GM23338 (cell line): ENCODE results near the gene CYBA. TPM values are rescaled to one million over a fixed set of nuclear protein-coding genes. Genes with fewer than 3 reads are reported as not detected.

Experiments
- ATAC-seq: fragments of 200-7000 bp; cut with Tn5 transposase; 3 replicates; pipeline ENCODE4 v1.9.1; 2020
- DNase-seq: peaks from one replicate; pipeline ENCODE4 v3.0.0-alpha.2; 2015; ENCODE audit warnings: low spot score
- H2AFZ ChIP-seq: fragments of 200-600 bp; sonication (generic); 2 replicates; pipeline ENCODE4 v1.8.0; 2016; ENCODE audit warnings: antibody characterized with exemption, mild to moderate bottlenecking, moderate library complexity
- H3F3A ChIP-seq: fragments of 200-600 bp; sonication (generic); replicated peaks from 2 replicates; pipeline ENCODE4 v1.8.0; 2017; ENCODE audit warnings: antibody characterized with exemption, mixed run types, low read depth
- H3K27ac ChIP-seq: fragments of 200-600 bp; sonication (generic); 2 replicates; pipeline ENCODE4 v1.6.1; 2016; ENCODE audit warnings: low read depth
- H3K27me3 ChIP-seq: fragments of 200-600 bp; sonication (generic); 2 replicates; pipeline ENCODE4 v1.8.0; 2016; ENCODE audit warnings: mild to moderate bottlenecking, mixed run types, moderate library complexity; ENCODE audit not compliant: insufficient read depth
- H3K36me3 ChIP-seq: fragments of 200-600 bp; sonication (generic); 2 replicates; pipeline ENCODE4 v1.8.0; 2016; ENCODE audit warnings: mild to moderate bottlenecking; ENCODE audit not compliant: insufficient read depth
- H3K4me1 ChIP-seq: fragments of 200-600 bp; sonication (generic); 2 replicates; pipeline ENCODE4 v1.8.0; 2016; ENCODE audit warnings: mild to moderate bottlenecking, moderate library complexity; ENCODE audit not compliant: insufficient read depth
- H3K4me2 ChIP-seq: fragments of 200-600 bp; sonication (generic); 2 replicates; pipeline ENCODE4 v1.7.1; 2017; ENCODE audit warnings: mixed run types
- H3K4me3 ChIP-seq: fragments of 200-600 bp; sonication (generic); 2 replicates; pipeline ENCODE4 v1.6.1; 2016; ENCODE audit warnings: mixed run types
- H3K79me2 ChIP-seq: fragments of 200-600 bp; sonication (generic); replicated peaks from 2 replicates; pipeline ENCODE4 v1.8.0; 2017; ENCODE audit warnings: mild to moderate bottlenecking; ENCODE audit not compliant: insufficient read depth
- H3K9me2 ChIP-seq: fragments of 200-600 bp; sonication (generic); 2 replicates; pipeline ENCODE4 v1.8.0; 2017; ENCODE audit not compliant: insufficient read depth
- H4K20me1 ChIP-seq: fragments of 200-600 bp; sonication (generic); replicated peaks from 2 replicates; pipeline ENCODE4 v1.8.0; 2017; ENCODE audit warnings: mild to moderate bottlenecking; ENCODE audit not compliant: insufficient read depth
- H3K27ac Mint-ChIP-seq: 2 replicates; pipeline ENCODE4 v1.8.0; 2020; ENCODE audit warnings: inconsistent platforms, mild to moderate bottlenecking, moderate library complexity, mixed read lengths
- H3K27me3 Mint-ChIP-seq: 3 replicates; pipeline ENCODE4 v1.8.0; 2022; ENCODE audit warnings: low read depth, mild to moderate bottlenecking, moderate library complexity, mixed read lengths, inconsistent platforms; ENCODE audit not compliant: insufficient read depth, poor library complexity
- H3K36me3 Mint-ChIP-seq: 3 replicates; pipeline ENCODE4 v1.8.0; 2021; ENCODE audit warnings: low read depth, mild to moderate bottlenecking, inconsistent platforms, moderate library complexity, mixed read lengths
- H3K4me1 Mint-ChIP-seq: 3 replicates; pipeline ENCODE4 v1.8.0; 2020; ENCODE audit warnings: mild to moderate bottlenecking, inconsistent platforms, mixed read lengths
- H3K4me3 Mint-ChIP-seq: 3 replicates; pipeline ENCODE4 v1.8.0; 2021; ENCODE audit warnings: moderate library complexity, mild to moderate bottlenecking, inconsistent platforms, mixed read lengths
- H3K9me3 Mint-ChIP-seq: 3 replicates; pipeline ENCODE4 v1.8.0; 2020; ENCODE audit warnings: moderate library complexity, mild to moderate bottlenecking, inconsistent platforms, mixed read lengths
- CTCF ChIP-seq, 2 experiments: fragments of 200-600 bp in 1 of 2; sonication (generic) in 1 of 2; conservative IDR thresholded peaks; 2 replicates each; pipeline versions ENCODE4 v1.5.1 to v1.6.1; 2016 to 2017; ENCODE audit warnings: antibody characterized with exemption in 2 of 2, low read depth in 2 of 2, mild to moderate bottlenecking in 2 of 2, moderate library complexity in 1 of 2
- EZH2 ChIP-seq: fragments of 200-600 bp; sonication (generic); IDR thresholded peaks from one replicate; pipeline ENCODE4 v1.8.0; 2017; ENCODE audit warnings: antibody characterized with exemption, mild to moderate bottlenecking, low read depth; ENCODE audit not compliant: unreplicated experiment
- EZH2phosphoT487 ChIP-seq: fragments of 200-600 bp; sonication (generic); IDR thresholded peaks from one replicate; pipeline ENCODE4 v1.8.1; 2018; ENCODE audit warnings: antibody characterized with exemption; ENCODE audit not compliant: unreplicated experiment
- REST ChIP-seq: IDR thresholded peaks from one replicate; pipeline ENCODE4 v1.6.1; 2018; ENCODE audit warnings: antibody characterized with exemption; ENCODE audit not compliant: unreplicated experiment
- STAT1 ChIP-seq: IDR thresholded peaks from one replicate; pipeline ENCODE4 v1.6.1; 2016; ENCODE audit warnings: antibody characterized with exemption; ENCODE audit not compliant: unreplicated experiment
- ZNF331 ChIP-seq: fragments of 250-450 bp; sonication (Bioruptor Pico); IDR thresholded peaks from 2 replicates; pipeline ENCODE4 v1.5.0; 2020; ENCODE audit warnings: low read depth, mild to moderate bottlenecking, moderate library complexity
- ZNF462 ChIP-seq: fragments of 250-450 bp; sonication (Bioruptor Pico); IDR thresholded peaks from 2 replicates; pipeline ENCODE4 v1.5.0; 2020; ENCODE audit warnings: mild to moderate bottlenecking, moderate library complexity
- polyA plus RNA-seq: library from polyadenylated mRNA; unstranded; fragments of >200 nt; fragmentation: Nextera tagmentation; extraction: Ambion mirVana; gene quantifications from 2 replicates; pipeline ENCODE4 v1.2.1, GENCODE V29; 2016
- total RNA-seq: library from RNA; depleted of rRNA; stranded (reverse); fragments of >200 nt; shearing (Covaris generic); gene quantifications from 2 replicates; pipeline ENCODE4 v1.2.3, GENCODE V29; 2014

CYBA gene
- total and polyA plus RNA-seq, 2 experiments from 2014 or later: 275 to 281 TPM

- Mint-ChIP-seq H3K27me3 (peaks cover 2% of the 10 kb centered on the region), H3K36me3 (no peaks in the 10 kb centered on the region; the same call in 2 of the 3 replicates), H3K4me3 (no peak overlapping the region), H3K27ac (no peak overlapping the region), H3K4me1 (peaks cover 4% of the 10 kb centered on the region), H3K9me3 (no peaks in the 10 kb centered on the region)
- Histone ChIP-seq H3K79me2 (peaks cover 7% of the 10 kb centered on the region; the same call in 1 of the 2 replicates), H3K9me2 (no peaks in the 10 kb centered on the region), H4K20me1 (0 out of 2 replicates have a peak, but pooled peaks cover 1% of the 10 kb centered on the region), H3K36me3 (no peaks in the 10 kb centered on the region), H3K4me3 (no peak overlapping the region), H3K4me2 (no peak overlapping the region), H3F3A (no peaks in the 10 kb centered on the region), H2AFZ (no peak overlapping the region), H3K4me1 (no peaks in the 10 kb centered on the region), H3K27me3 (no peaks in the 10 kb centered on the region), H3K27ac (no peak overlapping the region)
- ATAC-seq: no peak
- no peak for DNase-seq
- TF ChIP-seq CTCF (conservative IDR thresholded peaks at IDR 0.05; ENCODE audit: low read depth in 2 of 2): no peak
- no peak for TF ChIP-seq STAT1
- no peak for TF ChIP-seq ZNF462 (CRISPR knock-in tag)
- TF ChIP-seq REST: no peak
- TF ChIP-seq EZH2: no peak
- no peak for TF ChIP-seq ZNF331 (CRISPR knock-in tag)
- no peak for TF ChIP-seq EZH2phosphoT487
Measured at GRCh38 chr16:88699180-88699579, 48.3 kb upstream of the CYBA start.
